ENCODE results near the gene DNAJC30.

GRCh38 chr7:73671857-73672445, 11.3 kb downstream of the DNAJC30 start:
- TF ChIP-seq SP1 (IDR thresholded peaks at IDR 0.05; ENCODE audit: low read depth, low read length): no peak
- no peak for TF ChIP-seq MAFK (IDR thresholded peaks at IDR 0.05; ENCODE audit: low read depth, low read length)
- TF ChIP-seq JUND (IDR thresholded peaks at IDR 0.05; ENCODE audit: low read length): no peak
- TF ChIP-seq USF2 (IDR thresholded peaks at IDR 0.05; ENCODE audit: low read length): no peak
- no peak for TF ChIP-seq CTCF (IDR thresholded peaks at IDR 0.05; ENCODE audit: control extremely low read depth in 1 of 3, insufficient read depth in 1 of 3, low read depth in 1 of 3, low read length in 3 of 3)
- TF ChIP-seq ATF3 (IDR thresholded peaks at IDR 0.05; ENCODE audit: insufficient read depth, low read depth, low read length): no peak
- no peak for TF ChIP-seq POLR2AphosphoS5 (IDR thresholded peaks at IDR 0.05; ENCODE audit: low read depth, low read length)
- TF ChIP-seq CREB1 (IDR thresholded peaks at IDR 0.05): no peak
- no peak for TF ChIP-seq SUZ12 (IDR thresholded peaks at IDR 0.05; ENCODE audit: low read length)
- TF ChIP-seq POLR2A (IDR thresholded peaks at IDR 0.05; ENCODE audit: control extremely low read depth in 1 of 2, low read depth in 2 of 2, low read length in 2 of 2): no peak
